Neuronal stem cell (in vitro differentiated cells): ENCODE results near the gene NLRP3.
"Not testable (repeated sequence)": the region's sequence is repeated elsewhere in the genome, so short reads cannot be mapped to it uniquely, and the experiment has no call there.

ENCODE experiments used
- DNase-seq: peaks from one replicate; pipeline ENCODE4 v3.0.0-alpha.2; 2013; ENCODE audit warnings: low spot score
- H2AFZ ChIP-seq: one replicate; pipeline ENCODE4 v1.6.1; 2013; ENCODE audit warnings: mild to moderate bottlenecking, low read length, inconsistent platforms
- H2AK5ac ChIP-seq: 2 replicates; pipeline ENCODE4 v1.6.1; 2013; ENCODE audit warnings: low read depth, mild to moderate bottlenecking, inconsistent platforms, low read length, moderate library complexity, mixed read lengths
- H2BK120ac ChIP-seq: 2 replicates; pipeline ENCODE4 v1.6.1; 2013; ENCODE audit warnings: low read depth, mild to moderate bottlenecking, inconsistent platforms, low read length, moderate library complexity, mixed read lengths
- H2BK12ac ChIP-seq: one replicate; pipeline ENCODE4 v1.6.1; 2013; ENCODE audit warnings: low read length, inconsistent platforms
- H2BK15ac ChIP-seq: 2 replicates; pipeline ENCODE4 v1.6.1; 2013; ENCODE audit warnings: mild to moderate bottlenecking, low read length, inconsistent platforms, mixed read lengths
- H2BK5ac ChIP-seq: one replicate; pipeline ENCODE4 v1.6.1; 2013; ENCODE audit warnings: inconsistent platforms, mild to moderate bottlenecking, low read length, moderate library complexity
- H3K14ac ChIP-seq: one replicate; pipeline ENCODE4 v1.6.1; 2013; ENCODE audit warnings: low read length, inconsistent platforms
- H3K18ac ChIP-seq: 2 replicates; pipeline ENCODE4 v1.6.1; 2013; ENCODE audit warnings: low read length, inconsistent platforms
- H3K23ac ChIP-seq: 2 replicates; pipeline ENCODE4 v1.6.1; 2013; ENCODE audit warnings: low read depth, mild to moderate bottlenecking, mixed read lengths, low read length, inconsistent platforms; ENCODE audit not compliant: poor library complexity
- H3K27ac ChIP-seq: replicated peaks from 3 replicates; pipeline ENCODE4 v1.5.1; 2013; ENCODE audit warnings: low read length, inconsistent platforms
- H3K27me3 ChIP-seq, 3 experiments: 2 replicates each; pipeline ENCODE4 v1.6.1; 2013; ENCODE audit warnings: low read length in 3 of 3, mild to moderate bottlenecking in 2 of 3, inconsistent platforms in 1 of 3, low read depth in 1 of 3, mixed read lengths in 1 of 3, moderate library complexity in 1 of 3; ENCODE audit not compliant: control insufficient read depth in 3 of 3, insufficient read depth in 3 of 3
- H3K36me3 ChIP-seq, 2 donors: replicated peaks in 1 of 2; 2 replicates each; pipeline ENCODE4 v1.6.1; 2013; ENCODE audit warnings: low read length in 2 of 2; ENCODE audit not compliant: control insufficient read depth in 2 of 2, insufficient read depth in 2 of 2
- H3K4ac ChIP-seq: 2 replicates; pipeline ENCODE4 v1.6.1; 2013; ENCODE audit warnings: inconsistent platforms, mild to moderate bottlenecking, low read length, moderate library complexity
- H3K4me1 ChIP-seq, 2 donors: 1 replicate in 1 of 2; 2 replicates in 1 of 2; pipeline ENCODE4 v1.6.1; 2013; ENCODE audit warnings: low read length in 2 of 2, low read depth in 1 of 2; ENCODE audit not compliant: control insufficient read depth in 2 of 2, insufficient read depth in 1 of 2
- H3K4me2 ChIP-seq: one replicate; pipeline ENCODE4 v1.6.1; 2013; ENCODE audit warnings: mild to moderate bottlenecking, low read length, inconsistent platforms; ENCODE audit not compliant: insufficient read depth, poor library complexity, severe bottlenecking
- H3K4me3 ChIP-seq, 2 donors: 2 replicates each; pipeline ENCODE4 v1.5.1; 2013; ENCODE audit warnings: low read length in 2 of 2, mild to moderate bottlenecking in 2 of 2, inconsistent platforms in 1 of 2, moderate library complexity in 1 of 2
- H3K79me1 ChIP-seq: one replicate; pipeline ENCODE4 v1.6.1; 2013; ENCODE audit warnings: low read depth, mild to moderate bottlenecking, inconsistent platforms, low read length, moderate library complexity
- H3K9ac ChIP-seq: one replicate; pipeline ENCODE4 v1.6.1; 2013; ENCODE audit warnings: mild to moderate bottlenecking, low read depth, low read length, inconsistent platforms; ENCODE audit not compliant: poor library complexity
- H3K9me3 ChIP-seq, 2 donors: replicated peaks in 1 of 2; 2 replicates each; pipeline versions ENCODE3 to v1.6.1; 2013; ENCODE audit warnings: low read length in 2 of 2, mild to moderate bottlenecking in 2 of 2, inconsistent platforms in 1 of 2, low read depth in 1 of 2, mixed read lengths in 1 of 2, moderate library complexity in 1 of 2; ENCODE audit not compliant: control insufficient read depth in 2 of 2, insufficient read depth in 1 of 2
- H4K8ac ChIP-seq: one replicate; pipeline ENCODE4 v1.6.1; 2013; ENCODE audit warnings: low read depth, mild to moderate bottlenecking, inconsistent platforms, low read length, moderate library complexity
- H4K91ac ChIP-seq: one replicate; pipeline ENCODE4 v1.6.1; 2013; ENCODE audit warnings: low read length, low read depth, mild to moderate bottlenecking, inconsistent platforms; ENCODE audit not compliant: poor library complexity
- WGBS, 2 donors: extraction: QIAGEN DNeasy Blood & Tissue Kit; methylation state at CpG; one replicate each; pipeline ENCODE4 v1.1.7; 2013; ENCODE audit warnings: missing lambda C conversion rate in 2 of 2, mixed read lengths in 1 of 2; ENCODE audit not compliant: insufficient read length in 2 of 2, insufficient replicate concordance in 1 of 2; ENCODE audit errors: extremely low coverage in 2 of 2; 5-methylcytosine and 5-hydroxymethylcytosine counted together

Gene NLRP3

GRCh38 chr1:247469141-247469535, 53.2 kb downstream of the NLRP3 start:
- Histone ChIP-seq H3K9ac (no peak overlapping the region), H3K27me3 (no peaks in the 10 kb centered on the region), H4K8ac (no peak overlapping the region), H2BK12ac (no peak overlapping the region), H3K23ac (no peak overlapping the region), H4K91ac (no peak overlapping the region), H3K4me2 (no peak overlapping the region), H2BK5ac (no peak overlapping the region), H2BK120ac (no peak overlapping the region), H3K4me3 (no peak overlapping the region), H3K79me1 (no peaks in the 10 kb centered on the region), H3K4ac (no peak overlapping the region), H2AFZ (no peak overlapping the region), H3K4me1 (peaks cover 0 to 2% of the 10 kb centered on the region in 2 donors), H2BK15ac (no peak overlapping the region), H3K9me3 (no peaks in the 10 kb centered on the region), H2AK5ac (no peak overlapping the region), H3K18ac (no peak overlapping the region), H3K27ac (no peak overlapping the region), H3K36me3 (no peaks in the 10 kb centered on the region), H3K14ac (no peak overlapping the region)
- no peak for DNase-seq
- WGBS, 2 donors = 100% methylated on average over 1 of the region's 5 CpGs

- H2AFZ ChIP-seq, H3K4ac ChIP-seq, H3K18ac ChIP-seq, H2AK5ac ChIP-seq, H3K14ac ChIP-seq, H3K4me2 ChIP-seq, H3K27me3 ChIP-seq, H2BK120ac ChIP-seq, H3K79me1 ChIP-seq, H2BK12ac ChIP-seq, H3K4me1 ChIP-seq, H4K8ac ChIP-seq, H3K4me3 ChIP-seq, H2BK15ac ChIP-seq, DNase-seq, H3K23ac ChIP-seq, H3K27ac ChIP-seq, H2BK5ac ChIP-seq, H3K9ac ChIP-seq, H4K91ac ChIP-seq, H3K36me3 ChIP-seq, H3K9me3 ChIP-seq: not testable (repeated sequence)
- WGBS, 2 donors = no CpG with 5 or more reads among the region's 16 CpGs
These were observed 55.0 kb downstream of the NLRP3 start for GRCh38 chr1:247470942-247471429.

- Histone ChIP-seq H4K91ac (no peak overlapping the region), H3K36me3 (no peaks in the 10 kb centered on the region), H2BK12ac (no peak overlapping the region), H3K9ac (no peak overlapping the region), H3K27ac (no peak overlapping the region), H3K4ac (no peak overlapping the region), H3K18ac (no peak overlapping the region), H2BK5ac (no peak overlapping the region), H3K23ac (no peak overlapping the region), H4K8ac (no peak overlapping the region), H3K4me2 (no peak overlapping the region), H2BK120ac (no peak overlapping the region), H3K4me1 (peaks cover 0 to 2% of the 10 kb centered on the region in 2 donors), H3K4me3 (no peak overlapping the region), H2AFZ (no peak overlapping the region), H2AK5ac (no peak overlapping the region), H3K79me1 (no peaks in the 10 kb centered on the region), H3K14ac (no peak overlapping the region), H3K9me3 (no peaks in the 10 kb centered on the region), H2BK15ac (no peak overlapping the region), H3K27me3 (no peaks in the 10 kb centered on the region)
- WGBS, 2 donors = no CpG with 5 or more reads among the region's 12 CpGs
- no peak for DNase-seq
These were observed 55.6 kb downstream of the NLRP3 start for GRCh38 chr1:247471445-247472016.

- Histone ChIP-seq H3K14ac (no peak overlapping the region), H3K79me1 (no peaks in the 10 kb centered on the region), H3K18ac (no peak overlapping the region), H2BK15ac (no peak overlapping the region), H3K9me3 (no peaks in the 10 kb centered on the region), H4K91ac (no peak overlapping the region), H3K23ac (no peak overlapping the region), H3K4me2 (no peak overlapping the region), H2BK120ac (no peak overlapping the region), H4K8ac (no peak overlapping the region), H3K27me3 (no peaks in the 10 kb centered on the region), H3K4me1 (peaks cover 0 to 2% of the 10 kb centered on the region in 2 donors), H3K4me3 (no peak overlapping the region), H2BK5ac (no peak overlapping the region), H3K36me3 (no peaks in the 10 kb centered on the region), H3K27ac (no peak overlapping the region), H3K9ac (no peak overlapping the region), H3K4ac (no peak overlapping the region), H2AFZ (no peak overlapping the region), H2AK5ac (no peak overlapping the region), H2BK12ac (no peak overlapping the region)
- no peak for DNase-seq
- WGBS, 2 donors = no CpG with 5 or more reads among the region's 1 CpG
These were observed 56.1 kb downstream of the NLRP3 start for GRCh38 chr1:247472035-247472434.
